ENCODE data around the gene OBSCN.
"Not testable (repeated sequence)": the region's sequence is repeated elsewhere in the genome, so short reads cannot be mapped to it uniquely, and the experiment has no call there.

Gene OBSCN

DNA sequence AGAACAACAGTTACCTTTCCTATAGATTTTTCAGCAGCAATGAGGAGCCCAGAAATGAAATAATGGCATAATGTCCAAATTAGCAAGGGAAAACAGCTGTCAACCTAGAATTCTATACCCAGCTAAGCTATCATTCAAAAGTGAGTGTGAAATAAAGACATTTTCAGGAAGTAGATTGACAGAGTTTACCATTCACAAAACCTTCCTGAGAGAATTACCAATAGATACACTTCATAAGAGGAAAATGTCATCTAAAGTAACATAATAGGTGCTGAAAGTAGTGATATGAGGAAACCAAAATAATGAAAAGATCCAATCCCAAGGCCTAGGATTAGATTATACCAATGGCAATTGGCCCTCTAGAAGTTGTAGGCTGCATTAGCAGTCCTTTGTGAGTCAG is 34.6 kb downstream of the OBSCN start:
- DNase-seq (ENCODE audit: low read depth, low spot score), result no peak
- no peak overlapping the region for H3K4me3 ChIP-seq (ENCODE audit: low read length)

DNA sequence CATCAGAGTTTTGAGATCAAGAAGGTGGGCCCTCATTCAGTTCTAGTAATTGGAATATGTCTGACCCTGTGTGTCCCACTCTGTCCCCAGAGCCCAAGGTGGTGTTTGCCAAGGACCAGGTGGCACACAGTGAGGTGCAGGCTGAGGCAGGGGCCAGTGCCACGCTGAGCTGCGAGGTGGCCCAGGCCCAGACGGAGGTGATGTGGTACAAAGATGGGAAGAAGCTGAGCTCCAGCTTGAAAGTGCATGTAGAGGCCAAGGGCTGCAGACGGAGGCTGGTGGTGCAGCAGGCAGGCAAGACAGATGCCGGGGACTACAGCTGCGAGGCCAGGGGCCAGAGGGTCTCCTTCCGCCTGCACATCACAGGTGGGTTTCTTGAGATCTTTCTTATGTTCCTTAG is 35.2 kb downstream of the OBSCN start:
- DNase-seq (ENCODE audit: low read depth, low spot score), result no peak
- H3K4me3 ChIP-seq (ENCODE audit: low read length), result no peak overlapping the region

DNA sequence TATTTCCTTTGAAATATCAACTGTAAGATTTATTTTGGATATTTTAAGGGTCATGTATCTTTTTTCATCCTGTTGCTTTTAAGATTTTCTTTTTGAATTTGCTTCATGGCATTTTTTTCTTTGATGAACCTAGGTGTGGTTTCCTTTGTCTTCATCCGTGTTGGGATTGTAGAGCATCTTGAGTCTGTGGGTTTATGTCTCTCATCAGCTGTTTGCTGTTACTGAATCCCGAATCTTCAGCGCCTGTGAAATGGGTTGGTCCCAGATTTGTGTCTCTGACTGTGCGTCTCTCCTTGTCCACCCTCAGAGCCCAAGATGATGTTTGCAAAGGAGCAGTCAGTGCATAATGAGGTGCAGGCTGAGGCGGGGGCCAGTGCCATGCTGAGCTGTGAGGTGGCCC is 36.1 kb downstream of the OBSCN start:
- not testable (repeated sequence) for DNase-seq (ENCODE audit: low read depth, low spot score); H3K4me3 ChIP-seq (ENCODE audit: low read length)

DNA sequence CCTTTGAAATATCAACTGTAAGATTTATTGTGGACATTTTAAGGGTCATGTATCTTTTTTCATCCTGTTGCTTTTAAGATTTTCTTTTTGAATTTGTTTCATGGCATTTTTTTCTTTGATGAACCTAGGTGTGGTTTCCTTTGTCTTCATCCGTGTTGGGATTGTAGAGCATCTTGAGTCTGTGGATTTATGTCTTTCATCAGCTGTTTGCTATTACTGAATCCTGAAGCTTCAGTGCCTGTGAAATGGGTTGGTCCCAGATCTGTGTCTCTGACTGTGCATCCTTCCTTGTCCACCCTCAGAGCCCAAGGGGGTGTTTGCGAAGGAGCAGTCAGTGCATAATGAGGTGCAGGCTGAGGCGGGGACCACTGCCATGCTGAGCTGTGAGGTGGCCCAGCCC is 37.3 kb downstream of the OBSCN start:
- no peak for DNase-seq (ENCODE audit: low read depth, low spot score)
- no peak overlapping the region for H3K4me3 ChIP-seq (ENCODE audit: low read length)

DNA sequence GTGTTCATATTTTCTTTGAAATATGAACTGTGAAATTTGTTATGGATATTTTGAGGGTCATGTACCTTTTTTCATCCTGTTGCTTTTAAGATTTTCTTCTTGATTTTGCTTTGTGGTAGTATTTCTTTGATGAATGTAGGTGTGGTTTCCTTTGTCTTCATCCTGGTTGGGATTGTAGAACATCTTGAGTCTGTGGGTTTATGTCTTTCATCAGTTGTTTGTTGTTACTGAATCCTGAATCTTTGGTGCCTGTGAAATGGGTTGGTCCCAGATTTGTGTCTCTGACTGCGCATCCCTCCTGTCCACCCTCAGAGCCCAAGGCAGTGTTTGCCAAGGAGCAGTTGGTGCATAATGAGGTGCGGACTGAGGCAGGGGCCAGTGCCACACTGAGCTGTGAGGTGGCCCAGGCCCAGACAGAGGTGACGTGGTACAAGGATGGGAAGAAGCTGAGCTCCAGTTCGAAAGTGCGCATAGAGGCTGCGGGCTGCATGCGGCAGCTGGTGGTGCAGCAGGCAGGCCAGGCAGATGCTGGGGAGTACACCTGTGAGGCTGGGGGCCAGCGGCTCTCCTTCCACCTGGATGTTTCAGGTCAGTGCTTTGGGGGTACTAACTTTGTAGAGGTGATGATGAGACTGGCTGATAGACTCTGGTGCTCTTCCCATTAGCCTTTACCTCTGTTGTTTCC is 38.5 kb downstream of the OBSCN start:
- DNase-seq (ENCODE audit: low read depth, low spot score), result peak; percentile 6
- H3K4me3 ChIP-seq (ENCODE audit: low read length), result no peak overlapping the region

DNA sequence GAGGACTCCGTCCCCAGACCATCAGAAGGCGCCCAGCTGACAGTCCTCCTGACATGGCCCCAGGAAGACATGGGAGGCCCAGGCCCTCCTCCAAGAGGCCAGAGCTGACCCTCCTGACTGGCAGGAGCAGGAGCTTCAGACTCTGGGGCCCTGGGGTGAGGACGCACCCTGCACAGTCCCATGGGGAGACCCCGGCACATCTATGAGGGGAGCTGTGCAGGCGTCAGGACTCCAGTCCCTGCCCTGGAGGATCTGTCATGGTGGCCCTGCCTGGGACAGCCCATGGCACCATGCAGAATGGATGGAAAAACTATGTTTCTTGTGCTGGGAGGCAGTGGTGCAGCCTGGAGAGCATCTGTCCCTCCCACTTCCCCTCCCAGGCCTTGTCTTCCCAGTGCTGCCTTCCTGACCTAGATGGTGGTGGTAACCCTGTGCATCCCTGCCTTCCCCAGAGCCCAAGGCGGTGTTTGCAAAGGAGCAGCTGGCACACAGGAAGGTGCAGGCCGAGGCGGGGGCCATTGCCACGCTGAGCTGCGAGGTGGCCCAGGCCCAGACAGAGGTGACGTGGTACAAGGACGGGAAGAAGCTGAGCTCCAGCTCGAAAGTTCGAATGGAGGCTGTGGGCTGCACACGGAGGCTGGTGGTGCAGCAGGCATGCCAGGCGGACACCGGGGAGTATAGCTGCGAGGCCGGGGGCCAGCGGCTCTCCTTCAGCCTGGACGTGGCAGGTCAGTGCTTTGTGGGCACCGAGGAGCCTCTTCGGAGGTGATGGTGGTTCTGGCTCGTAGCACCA is 41.9 kb downstream of the OBSCN start:
- H3K4me3 ChIP-seq (ENCODE audit: low read length), result no peak overlapping the region
- no peak for DNase-seq (ENCODE audit: low read depth, low spot score)

DNA sequence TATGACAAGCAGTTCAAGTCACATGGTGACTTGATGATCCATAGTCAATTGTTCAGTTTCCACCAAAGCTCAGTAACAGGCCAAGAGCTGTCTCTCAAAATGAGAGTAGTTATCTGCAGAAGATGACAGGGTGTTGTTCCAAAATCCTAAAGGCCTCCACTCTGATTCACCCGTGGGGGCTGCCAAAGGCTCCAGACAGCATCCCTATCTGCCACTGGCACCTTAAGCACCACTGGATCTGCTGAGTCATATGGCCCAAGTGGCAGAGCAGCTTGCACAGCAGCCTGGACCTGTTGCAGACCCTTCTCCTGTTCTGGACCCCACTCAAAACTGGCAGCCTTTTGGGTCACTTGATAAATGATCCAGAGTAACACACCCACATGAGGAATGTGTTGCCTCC is 44.6 kb downstream of the OBSCN start:
- not testable (repeated sequence) for H3K4me3 ChIP-seq (ENCODE audit: low read length); DNase-seq (ENCODE audit: low read depth, low spot score)

DNA sequence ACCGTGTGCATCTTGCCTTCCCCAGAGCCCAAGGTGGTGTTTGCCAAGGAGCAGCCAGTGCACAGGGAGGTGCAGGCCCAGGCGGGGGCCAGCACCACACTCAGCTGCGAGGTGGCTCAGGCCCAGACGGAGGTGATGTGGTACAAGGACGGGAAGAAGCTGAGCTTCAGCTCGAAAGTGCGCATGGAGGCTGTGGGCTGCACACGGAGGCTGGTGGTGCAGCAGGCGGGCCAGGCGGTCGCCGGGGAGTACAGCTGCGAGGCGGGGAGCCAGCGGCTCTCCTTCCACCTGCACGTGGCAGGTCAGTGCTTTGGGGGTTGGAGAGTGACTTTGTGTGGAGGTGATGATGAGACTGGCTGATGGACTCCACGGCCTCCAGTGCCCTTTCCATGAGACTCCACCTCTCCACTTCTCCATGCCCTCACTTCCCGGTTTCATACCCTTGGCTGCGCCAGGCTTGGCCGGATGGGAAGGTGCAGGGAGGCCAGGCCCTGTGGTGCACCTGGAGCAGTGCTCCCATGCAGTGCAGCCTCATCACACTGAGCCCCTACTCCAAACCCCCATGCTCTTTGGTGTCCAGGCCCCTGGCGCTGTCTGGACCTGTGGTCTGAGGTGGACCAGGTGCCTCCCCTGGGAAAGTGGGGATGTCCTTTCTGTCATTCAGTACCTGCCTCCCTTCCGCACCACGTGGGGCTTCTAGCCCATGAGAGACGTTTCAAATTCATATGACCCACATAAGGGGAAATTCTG is 49.0 kb downstream of the OBSCN start:
- DNase-seq (ENCODE audit: low read depth, low spot score), result no peak
- no peak overlapping the region for H3K4me3 ChIP-seq (ENCODE audit: low read length)

DNA sequence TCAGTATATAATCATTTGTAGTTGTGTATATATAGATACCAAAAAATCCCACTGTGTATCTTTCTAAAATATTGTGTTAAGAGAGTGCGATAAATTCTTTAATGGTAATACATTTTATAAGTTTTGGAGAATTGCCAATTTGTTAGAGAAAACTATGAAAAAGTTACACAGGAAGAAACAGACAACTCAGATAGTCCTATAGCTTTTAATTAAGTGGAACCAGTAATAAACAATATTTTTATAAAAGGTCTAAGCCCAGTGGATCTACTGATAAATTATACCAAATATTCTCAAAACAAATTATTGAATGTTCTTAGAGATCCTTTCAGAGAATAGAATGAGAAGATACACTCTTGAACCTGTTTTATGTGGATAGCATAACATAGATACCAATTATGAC is 50.6 kb downstream of the OBSCN start:
- H3K4me3 ChIP-seq (ENCODE audit: low read length), result no peak overlapping the region
- no peak for DNase-seq (ENCODE audit: low read depth, low spot score)

DNA sequence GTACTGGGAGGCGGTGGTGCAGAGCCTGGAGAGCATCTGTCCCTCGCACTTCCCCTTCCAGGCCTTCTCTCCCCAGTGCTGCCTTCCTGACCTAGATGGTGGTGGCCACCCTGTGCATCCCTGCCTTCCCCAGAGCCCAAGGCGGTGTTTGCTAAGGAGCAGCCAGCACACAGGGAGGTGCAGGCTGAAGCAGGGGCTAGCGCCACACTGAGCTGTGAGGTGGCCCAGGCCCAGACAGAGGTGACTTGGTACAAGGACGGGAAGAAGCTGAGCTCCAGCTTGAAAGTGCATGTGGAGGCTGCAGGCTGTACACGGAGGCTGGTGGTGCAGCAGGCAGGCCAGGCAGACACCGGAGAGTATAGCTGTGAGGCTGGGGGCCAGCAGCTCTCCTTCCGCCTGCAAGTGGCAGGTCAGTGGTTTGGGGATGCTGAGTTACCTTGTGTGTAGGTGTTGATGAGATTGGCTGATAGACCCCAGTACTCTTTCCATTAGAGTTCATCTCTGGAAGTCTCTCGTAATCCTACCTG is 51.6 kb downstream of the OBSCN start:
- no peak for DNase-seq (ENCODE audit: low read depth, low spot score)
- H3K4me3 ChIP-seq (ENCODE audit: low read length), result no peak overlapping the region

DNA sequence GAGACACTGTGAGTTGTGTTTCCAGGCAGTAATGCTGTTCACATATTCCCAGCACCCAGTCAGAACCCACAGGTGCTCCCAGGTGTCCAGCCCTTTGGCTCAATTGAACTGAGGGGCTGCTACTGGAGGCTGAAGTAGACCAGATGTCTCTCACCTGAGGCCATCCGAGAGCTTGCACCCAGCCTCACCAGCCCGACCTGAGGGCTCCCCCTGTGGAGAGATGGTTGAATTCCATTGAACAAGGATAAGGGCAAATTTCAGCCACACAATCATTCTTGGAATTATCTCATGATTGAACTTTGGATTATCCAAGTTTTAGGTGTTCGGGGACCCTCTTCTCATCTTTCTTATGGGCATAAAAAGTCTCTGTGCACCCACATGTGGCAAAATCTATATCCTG is 52.1 kb downstream of the OBSCN start:
- no peak for DNase-seq (ENCODE audit: low read depth, low spot score)
- H3K4me3 ChIP-seq (ENCODE audit: low read length), result no peak overlapping the region

DNA sequence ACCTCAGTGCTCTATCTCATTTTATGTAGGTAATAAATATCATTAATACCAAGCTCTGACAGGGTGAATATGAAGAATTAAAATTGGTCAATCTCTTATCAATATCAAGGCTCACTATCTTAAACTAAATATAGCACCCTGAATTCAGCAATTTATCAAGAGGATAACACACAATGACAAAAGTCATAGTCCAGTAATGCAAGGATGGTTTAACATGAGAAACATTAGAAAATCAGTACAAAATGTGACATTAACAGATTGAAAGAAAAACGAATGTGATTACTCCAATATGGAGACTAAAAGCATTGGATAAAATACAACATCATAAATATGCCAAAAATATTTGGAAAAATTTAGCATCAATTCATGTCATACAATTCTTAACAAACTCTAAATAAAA is 53.9 kb downstream of the OBSCN start:
- DNase-seq (ENCODE audit: low read depth, low spot score), result no peak
- no peak overlapping the region for H3K4me3 ChIP-seq (ENCODE audit: low read length)

DNA sequence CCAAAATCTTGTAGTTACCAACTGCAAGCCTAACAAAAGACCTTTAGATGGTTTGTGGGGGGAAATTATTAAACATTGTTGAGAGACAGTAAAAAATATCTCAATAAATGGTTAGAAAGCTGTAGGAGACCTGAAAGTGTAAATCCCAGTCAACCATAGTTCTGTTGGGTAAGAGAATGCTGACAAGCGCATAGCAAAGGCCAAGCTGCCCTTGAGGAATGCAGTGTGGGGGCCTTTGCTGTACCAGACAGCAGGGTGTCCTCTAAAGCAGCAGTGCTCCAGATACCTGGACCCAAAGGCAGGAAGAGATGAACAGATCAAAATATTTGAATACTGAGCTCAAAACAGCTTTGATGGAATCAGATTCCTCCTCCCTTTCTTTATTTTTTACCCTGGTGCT is 54.6 kb downstream of the OBSCN start:
- H3K4me3 ChIP-seq (ENCODE audit: low read length), result no peak overlapping the region
- DNase-seq (ENCODE audit: low read depth, low spot score), result no peak

DNA sequence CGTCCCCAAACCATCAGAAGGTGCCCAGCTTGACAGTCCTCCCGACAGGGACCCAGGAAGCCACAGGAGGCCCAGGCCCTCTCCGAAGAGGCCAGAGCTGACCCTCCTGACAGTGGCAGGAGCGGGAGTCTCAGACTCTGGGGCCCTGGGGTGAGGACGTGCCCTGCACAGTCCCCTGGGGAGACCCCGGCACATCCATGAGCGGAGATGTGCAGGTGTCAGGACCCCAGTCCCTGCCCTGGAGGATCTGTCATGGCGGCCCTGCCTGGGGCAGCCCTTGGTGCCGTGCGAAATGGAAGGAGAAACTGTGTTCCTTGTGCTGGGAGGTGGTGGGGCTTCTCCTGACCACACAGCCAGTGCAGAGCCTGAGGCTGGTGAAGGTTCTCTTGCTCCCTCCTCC is 55.8 kb downstream of the OBSCN start:
- no peak for DNase-seq (ENCODE audit: low read depth, low spot score)
- no peak overlapping the region for H3K4me3 ChIP-seq (ENCODE audit: low read length)

DNA sequence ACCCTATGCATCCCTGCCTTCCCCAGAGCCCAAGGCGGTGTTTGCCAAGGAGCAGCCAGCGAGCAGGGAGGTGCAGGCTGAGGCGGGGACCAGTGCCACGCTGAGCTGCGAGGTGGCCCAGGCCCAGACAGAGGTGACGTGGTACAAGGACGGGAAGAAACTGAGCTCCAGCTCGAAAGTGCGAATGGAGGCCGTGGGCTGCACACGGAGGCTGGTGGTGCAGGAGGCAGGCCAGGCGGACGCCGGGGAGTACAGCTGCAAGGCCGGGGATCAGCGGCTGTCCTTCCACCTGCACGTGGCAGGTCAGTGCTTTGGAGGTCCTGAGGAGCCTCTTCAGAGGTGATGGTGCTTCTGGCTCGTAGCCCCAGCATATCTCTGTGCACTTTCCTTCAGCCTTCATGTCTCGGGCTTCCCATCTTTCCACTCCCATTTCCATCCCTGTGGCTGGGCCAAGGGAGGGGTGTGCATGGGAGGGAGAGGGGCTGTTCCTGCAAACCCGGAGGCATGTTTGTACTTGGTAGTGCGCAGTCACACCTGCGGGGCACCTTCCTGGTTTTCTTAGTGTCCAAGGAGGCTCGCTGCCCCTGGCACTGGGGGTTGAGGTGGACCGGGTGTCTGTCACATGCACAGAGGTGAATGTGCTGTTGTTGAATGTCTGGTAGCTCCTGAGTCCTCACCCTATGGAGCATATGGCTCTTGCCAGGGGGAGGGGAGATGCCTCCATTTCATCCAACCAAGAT is 56.4 kb downstream of the OBSCN start:
- no peak overlapping the region for H3K4me3 ChIP-seq (ENCODE audit: low read length)
- no peak for DNase-seq (ENCODE audit: low read depth, low spot score)

DNA sequence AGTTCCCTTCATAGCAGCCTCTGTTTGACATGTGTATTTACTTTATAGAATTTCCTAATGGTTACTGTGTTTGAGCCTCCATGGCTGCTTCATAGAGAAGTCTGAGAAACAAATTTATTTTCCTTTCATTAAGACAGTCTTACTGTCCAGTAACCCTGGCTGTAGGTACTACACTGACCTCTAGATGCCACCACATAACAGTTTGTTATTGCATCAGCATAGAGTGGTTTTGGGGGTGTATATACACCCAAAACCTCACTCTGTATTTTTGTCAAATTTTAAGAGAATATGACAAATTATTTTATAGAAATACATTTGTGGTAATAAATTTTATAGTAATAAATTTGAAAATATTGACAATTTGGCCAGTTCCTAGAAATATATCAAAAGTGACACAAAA is 57.3 kb downstream of the OBSCN start:
- H3K4me3 ChIP-seq (ENCODE audit: low read length), result no peak overlapping the region
- DNase-seq (ENCODE audit: low read depth, low spot score), result no peak

DNA sequence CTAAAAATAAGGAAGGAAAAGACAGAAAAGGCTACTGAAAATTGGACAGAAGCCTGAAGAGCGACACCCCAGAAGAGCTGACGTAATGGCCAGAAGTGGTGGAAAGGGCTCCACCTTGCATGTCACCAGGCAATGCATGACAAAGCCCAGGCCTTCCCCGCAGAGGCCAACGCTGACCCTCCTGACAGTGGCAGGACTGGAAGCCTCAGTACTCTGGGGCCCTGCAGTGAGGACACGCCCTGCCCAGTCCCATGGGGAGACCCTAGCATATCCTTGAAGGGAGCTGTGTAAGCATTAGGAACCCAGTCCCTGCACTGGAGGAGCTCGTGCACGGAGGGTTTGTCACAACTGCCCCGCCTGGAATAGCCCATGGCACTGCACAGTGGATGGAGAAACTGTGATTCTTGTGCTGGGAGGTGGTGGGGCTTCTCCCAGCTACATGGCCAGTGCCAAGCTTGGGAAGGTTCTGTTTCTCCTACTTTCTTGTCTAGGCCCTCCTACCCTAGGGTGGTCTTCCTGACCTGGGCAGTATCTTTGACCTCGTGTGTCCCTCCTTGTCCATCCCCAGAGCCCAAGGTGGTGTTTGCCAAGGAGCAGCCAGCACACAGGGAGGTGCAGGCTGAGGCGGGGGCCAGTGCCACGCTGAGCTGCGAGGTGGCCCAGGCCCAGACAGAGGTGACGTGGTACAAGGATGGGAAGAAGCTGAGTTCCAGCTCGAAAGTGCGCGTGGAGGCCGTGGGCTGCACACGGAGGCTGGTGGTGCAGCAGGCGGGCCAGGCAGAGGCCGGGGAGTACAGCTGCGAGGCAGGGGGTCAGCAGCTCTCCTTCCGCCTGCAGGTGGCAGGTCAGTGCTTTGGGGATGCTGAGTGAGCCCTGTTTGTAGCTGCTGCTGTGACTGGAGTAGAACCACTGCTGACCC is 60.4 kb downstream of the OBSCN start:
- DNase-seq (ENCODE audit: low read depth, low spot score), result no peak
- no peak overlapping the region for H3K4me3 ChIP-seq (ENCODE audit: low read length)

DNA sequence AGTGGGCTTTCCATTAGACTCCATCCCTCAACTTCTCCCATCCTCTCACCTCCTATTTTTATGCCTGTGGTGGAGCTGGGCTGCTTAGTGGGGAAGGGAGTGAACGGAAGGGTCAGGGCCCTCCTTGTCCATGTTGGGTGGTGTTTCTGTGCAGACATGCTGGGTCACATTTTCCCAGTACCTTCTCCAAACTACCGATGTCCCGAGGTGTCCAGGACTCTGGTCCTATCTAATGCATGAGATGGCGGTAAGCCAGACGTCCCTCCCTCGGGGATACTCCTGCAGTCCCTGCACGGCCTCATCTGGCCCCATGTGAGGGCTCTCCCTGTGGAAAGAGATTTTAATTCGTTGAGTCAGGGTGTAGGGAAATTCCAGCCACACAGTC is 61.0 kb downstream of the OBSCN start:
- DNase-seq (ENCODE audit: low read depth, low spot score), result no peak

More for the DNA sequence above, 61.0 kb downstream of the OBSCN start:
- H3K4me3 ChIP-seq (ENCODE audit: low read length), result no peak overlapping the region
